ENCODE measurements around the gene HOXB13.

GRCh38 chr17:48704361-48705248 lies 23.9 kb downstream of the HOXB13 start:
- TF ChIP-seq CTCF (IDR thresholded peaks at IDR 0.05) (no peak), EZH2 (IDR thresholded peaks at IDR 0.05) (no peak)
